Heart left ventricle (tissue), 13 donors: ENCODE results near the gene CR2.

ENCODE experiments used
- CTCF ChIP-seq, 12 donors: fragments of 200-600 bp; sonication (generic) in 4 of 12; IDR thresholded peaks; one replicate each; pipeline versions ENCODE4 v1.5.0 to v1.8.0; 2018 to 2022; ENCODE audit warnings: antibody characterized with exemption in 12 of 12, mild to moderate bottlenecking in 5 of 12
- POLR2A ChIP-seq, 2 donors: fragments of 450-650 bp; IDR thresholded peaks; one replicate each; pipeline ENCODE4 v1.6.1; 2017; ENCODE audit warnings: antibody characterized with exemption in 2 of 2, mild to moderate bottlenecking in 2 of 2, moderate library complexity in 2 of 2
- donor health status: ischemic (EF 13 %, LVEDD 7.1; RV severe dilation, severe dysfunction).
- donor health status: DM: no; HTN: yes; CAD: no.
- donor health status: DM: no; HTN: no; CAD: no.
- donor health status: ischemic (EF 25% LVEDD 6.9; RV normal size, moderate dysfunction).
- donor health status: ischemic (EF 25% LVEDD 5.7; RV mildly dilated, moderate dysfunction).
- donor health status: ischemic (EF 35%, LVEDD 5.7; RV mildly dilated, moderate dysfunction).
- donor health status: nonischemic (EF 11% LVEDD 7.7; RV severe dilation, severe dysfunction).
- donor health status: DM: yes; HTN: yes; CAD: no.
- donor health status: PGD.
- donor health status: ischemic (EF 29% LVEDD 5.4; RV normal size, mild dysfunction).
- donor health status: nonischemic (EF 23%, LVEDD 6.1; RV moderate dilation, normal function).

- TF ChIP-seq POLR2A (IDR thresholded peaks at IDR 0.05) (no peak), CTCF (IDR thresholded peaks at IDR 0.05) (no peak)
These were observed 41.3 kb upstream of the CR2 start for GRCh38 chr1:207412845-207413244.
